Measurements from ENCODE around the gene AK2.
A peak's percentile ranks its signal among the peaks of the same experiment; 100 is the strongest.

Gene AK2

DNA sequence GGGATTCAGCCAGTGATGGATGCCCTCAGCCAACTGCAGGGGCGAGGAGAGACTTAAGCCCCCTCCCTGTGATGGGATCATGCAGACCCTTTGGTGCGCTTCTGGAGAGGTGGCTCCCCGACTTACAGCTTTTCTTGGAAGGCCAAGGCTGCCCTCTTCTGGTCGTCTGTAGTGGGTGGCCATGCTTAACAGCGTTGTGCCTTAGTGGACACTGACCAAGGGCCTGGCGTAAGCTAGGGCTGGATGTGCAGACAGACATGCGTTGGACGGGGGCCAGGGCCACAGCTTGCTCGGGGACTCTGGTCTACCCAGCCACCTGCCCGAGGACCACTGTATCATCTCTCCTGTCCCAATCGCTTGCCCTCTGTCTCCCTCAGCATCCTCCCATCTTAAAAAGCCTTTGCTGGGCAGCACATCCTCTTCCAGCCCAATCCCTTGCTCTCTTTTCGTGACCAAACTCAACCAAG is 49.7 kb upstream of the AK2 start:
- Histone ChIP-seq H3K4me3 (ENCODE audit: low read depth, low read length) (no peak overlapping the region), H3K4me1 (ENCODE audit: control insufficient read depth, insufficient read depth, low read length) (no peaks in the 10 kb centered on the region), H3K36me3 (ENCODE audit: control insufficient read depth in 2 of 2, insufficient read depth in 1 of 2, low read length in 2 of 2) (peaks cover 0 to 33% of the 10 kb centered on the region in 2 experiments; a peak in 1 of 3 replicates), H3K27ac (ENCODE audit: extremely low read depth, low read depth, low read length) (no peak overlapping the region), H3K9me3 (ENCODE audit: control insufficient read depth, insufficient read depth, low read depth, low read length) (no peaks in the 10 kb centered on the region)
- CTCF ChIA-PET, result interaction anchor here (0.5 to 3.0 kb wide), 39 partner anchors 9 to 1602 kb away, joined by 3 to 36 read pairs (median 4); no protein-coding TSS in a partner anchor
- TF ChIP-seq ZNF341 (tag by site-specific recombination; IDR thresholded peaks at IDR 0.05; ENCODE audit: low read depth) (no peak), ZNF660 (tag by site-specific recombination; IDR thresholded peaks at IDR 0.05) (0 out of 2 replicates have a peak, but pooled peaks have one; percentile 23), KLF9 (tag by site-specific recombination; IDR thresholded peaks at IDR 0.05; ENCODE audit: low read depth) (peak; percentile 18; the same call in 1 of the 2 replicates), MZF1 (tag by site-specific recombination; IDR thresholded peaks at IDR 0.05; ENCODE audit: borderline replicate concordance) (no peak), MEIS1 (CRISPR knock-in tag; IDR thresholded peaks at IDR 0.05; ENCODE audit: borderline replicate concordance) (no peak), ZNF248 (tag by site-specific recombination; IDR thresholded peaks at IDR 0.05) (no peak), ZNF600 (tag by site-specific recombination; IDR thresholded peaks at IDR 0.05) (0 out of 2 replicates have a peak, but pooled peaks have one; percentile 50), ZNF2 (tag by site-specific recombination; IDR thresholded peaks at IDR 0.05) (0 out of 2 replicates have a peak, but pooled peaks have one; percentile 22), ZNF654 (tag by site-specific recombination; IDR thresholded peaks at IDR 0.05; ENCODE audit: low read depth) (peak; percentile 87), ZSCAN23 (tag by site-specific recombination; IDR thresholded peaks at IDR 0.05) (no peak), ZSCAN5A (tag by site-specific recombination; IDR thresholded peaks at IDR 0.05) (no peak), CTCF (tag by site-specific recombination; IDR thresholded peaks at IDR 0.05) (peak; percentile 78), ZIC2 (tag by site-specific recombination; IDR thresholded peaks at IDR 0.05) (no peak), BCL11A (tag by site-specific recombination; IDR thresholded peaks at IDR 0.05; ENCODE audit: low read depth) (no peak), ZNF26 (tag by site-specific recombination; IDR thresholded peaks at IDR 0.05) (no peak), ZNF223 (tag by site-specific recombination; IDR thresholded peaks at IDR 0.05) (no peak), ZSCAN30 (tag by site-specific recombination; IDR thresholded peaks at IDR 0.05) (0 out of 2 replicates have a peak, but pooled peaks have one; percentile 28), ELK4 (IDR thresholded peaks at IDR 0.05; ENCODE audit: borderline replicate concordance, low read depth, low read length) (no peak)
- TF ChIP-seq, protein P1, sequence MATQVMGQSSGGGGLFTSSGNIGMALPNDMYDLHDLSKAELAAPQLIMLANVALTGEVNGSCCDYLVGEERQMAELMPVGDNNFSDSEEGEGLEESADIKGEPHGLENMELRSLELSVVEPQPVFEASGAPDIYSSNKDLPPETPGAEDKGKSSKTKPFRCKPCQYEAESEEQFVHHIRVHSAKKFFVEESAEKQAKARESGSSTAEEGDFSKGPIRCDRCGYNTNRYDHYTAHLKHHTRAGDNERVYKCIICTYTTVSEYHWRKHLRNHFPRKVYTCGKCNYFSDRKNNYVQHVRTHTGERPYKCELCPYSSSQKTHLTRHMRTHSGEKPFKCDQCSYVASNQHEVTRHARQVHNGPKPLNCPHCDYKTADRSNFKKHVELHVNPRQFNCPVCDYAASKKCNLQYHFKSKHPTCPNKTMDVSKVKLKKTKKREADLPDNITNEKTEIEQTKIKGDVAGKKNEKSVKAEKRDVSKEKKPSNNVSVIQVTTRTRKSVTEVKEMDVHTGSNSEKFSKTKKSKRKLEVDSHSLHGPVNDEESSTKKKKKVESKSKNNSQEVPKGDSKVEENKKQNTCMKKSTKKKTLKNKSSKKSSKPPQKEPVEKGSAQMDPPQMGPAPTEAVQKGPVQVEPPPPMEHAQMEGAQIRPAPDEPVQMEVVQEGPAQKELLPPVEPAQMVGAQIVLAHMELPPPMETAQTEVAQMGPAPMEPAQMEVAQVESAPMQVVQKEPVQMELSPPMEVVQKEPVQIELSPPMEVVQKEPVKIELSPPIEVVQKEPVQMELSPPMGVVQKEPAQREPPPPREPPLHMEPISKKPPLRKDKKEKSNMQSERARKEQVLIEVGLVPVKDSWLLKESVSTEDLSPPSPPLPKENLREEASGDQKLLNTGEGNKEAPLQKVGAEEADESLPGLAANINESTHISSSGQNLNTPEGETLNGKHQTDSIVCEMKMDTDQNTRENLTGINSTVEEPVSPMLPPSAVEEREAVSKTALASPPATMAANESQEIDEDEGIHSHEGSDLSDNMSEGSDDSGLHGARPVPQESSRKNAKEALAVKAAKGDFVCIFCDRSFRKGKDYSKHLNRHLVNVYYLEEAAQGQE (tag by site-specific recombination; IDR thresholded peaks at IDR 0.05), result no peak
- POLR2A ChIA-PET, result interaction anchor here (0.6 kb wide), 1 partner anchor 442 kb away, joined by 3 read pairs; no protein-coding TSS in a partner anchor

Data from HEK293 (cell line).